NCI-H1092 treated with DMSO at 0.1 percent for 48 hours (cell line): ENCODE measurements around the gene KLHL4.
"Not testable (repeated sequence)": the region's sequence is repeated elsewhere in the genome, so short reads cannot be mapped to it uniquely, and the experiment has no call there.

Source experiments
- DNase-seq: peaks from one replicate; lab custom pipeline; 2025; lab: John Stamatoyannopoulos, UW

Gene KLHL4

DNA sequence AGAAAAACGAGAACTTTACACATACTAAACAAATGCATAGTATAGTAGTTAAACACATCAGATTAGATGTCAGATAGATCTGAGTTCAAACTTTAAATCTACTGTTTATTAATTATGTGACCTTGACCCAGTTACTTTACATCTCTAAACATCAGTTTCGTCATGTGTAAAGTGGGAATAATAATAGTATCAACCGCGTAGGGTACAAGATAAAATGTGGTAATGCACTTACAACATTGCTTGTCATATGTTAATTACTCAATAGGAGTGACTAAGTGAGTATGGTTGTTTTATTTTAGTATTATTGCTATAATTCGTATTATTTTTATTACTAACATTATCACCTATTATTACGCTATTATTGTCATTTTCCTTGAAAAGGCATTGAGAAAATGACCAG is 144.2 kb downstream of the KLHL4 start:
- no peak for DNase-seq

DNA sequence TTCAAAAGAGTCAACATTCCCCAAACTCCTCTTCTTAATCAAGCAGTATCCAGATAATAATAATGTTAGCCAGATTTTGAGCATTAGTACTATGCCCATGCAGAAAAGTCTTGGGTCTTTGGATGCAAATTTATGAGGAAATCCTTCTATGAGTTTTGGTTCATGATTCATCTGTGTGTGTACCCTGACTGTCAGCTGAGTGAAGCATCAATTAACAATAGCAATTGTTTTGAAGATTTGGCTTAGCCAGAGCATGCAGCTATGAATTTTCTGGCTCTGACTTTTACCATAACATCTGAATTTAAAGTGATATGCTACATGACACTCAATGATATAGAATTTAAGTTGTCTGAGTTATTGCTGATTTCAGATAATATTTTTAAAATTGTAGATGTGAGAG is 145.8 kb downstream of the KLHL4 start:
- no peak for DNase-seq

DNA sequence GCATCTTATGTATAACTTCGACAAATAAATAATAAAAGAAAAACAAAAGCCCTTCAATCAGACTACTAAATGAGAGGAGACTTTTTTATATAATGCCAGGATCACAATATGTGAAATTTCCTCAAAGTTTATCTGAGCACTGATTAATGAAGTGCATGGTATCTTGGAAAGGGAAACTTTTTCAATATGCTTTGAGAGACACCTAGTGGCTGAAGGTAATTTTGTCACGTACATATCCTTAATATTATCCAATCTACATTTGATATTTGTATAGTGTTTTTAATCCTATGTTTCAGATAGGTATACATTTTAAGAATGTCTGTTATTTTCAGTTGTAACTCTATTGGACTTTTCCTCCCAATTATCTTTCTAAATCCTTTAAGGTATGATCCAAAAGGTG is 146.8 kb downstream of the KLHL4 start:
- DNase-seq = no peak

DNA sequence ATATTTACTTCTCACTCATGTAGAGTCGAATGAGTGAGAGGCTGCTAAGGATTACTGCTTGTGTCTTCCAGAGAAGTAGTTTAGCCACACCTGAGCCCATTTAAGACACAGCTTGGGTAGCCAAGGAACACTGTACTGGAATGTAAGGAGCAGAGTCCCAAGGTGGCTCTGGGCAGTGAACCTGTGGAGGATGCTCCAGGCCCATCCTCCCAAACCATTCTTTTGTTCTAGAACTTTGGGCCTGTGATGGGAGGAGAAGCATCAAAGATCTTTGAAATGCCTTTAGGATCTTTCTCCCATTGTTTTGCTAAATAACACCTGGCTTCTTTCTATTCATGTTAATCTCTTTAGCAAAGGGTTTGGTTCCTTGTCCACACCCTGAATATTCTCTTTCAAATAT is 162.2 kb downstream of the KLHL4 start:
- no peak for DNase-seq

DNA sequence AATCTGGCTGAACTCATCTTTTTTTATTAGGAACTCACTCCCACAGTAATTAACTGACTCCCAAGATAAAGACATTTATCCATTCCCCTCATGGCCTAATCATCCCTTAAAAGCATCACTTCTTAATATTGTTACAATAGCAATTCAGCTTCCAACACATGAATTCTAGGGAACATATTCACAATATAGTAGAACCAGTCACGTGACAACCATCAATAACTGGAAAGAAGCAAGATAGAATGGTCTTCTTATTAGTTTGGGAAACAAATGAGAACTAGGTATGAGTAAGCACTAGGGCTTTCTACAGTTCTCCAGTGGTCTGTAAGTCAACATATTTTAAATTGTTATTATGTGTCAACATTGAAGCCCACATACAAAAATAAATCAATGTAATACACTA is 170.1 kb downstream of the KLHL4 start:
- DNase-seq = no peak

DNA sequence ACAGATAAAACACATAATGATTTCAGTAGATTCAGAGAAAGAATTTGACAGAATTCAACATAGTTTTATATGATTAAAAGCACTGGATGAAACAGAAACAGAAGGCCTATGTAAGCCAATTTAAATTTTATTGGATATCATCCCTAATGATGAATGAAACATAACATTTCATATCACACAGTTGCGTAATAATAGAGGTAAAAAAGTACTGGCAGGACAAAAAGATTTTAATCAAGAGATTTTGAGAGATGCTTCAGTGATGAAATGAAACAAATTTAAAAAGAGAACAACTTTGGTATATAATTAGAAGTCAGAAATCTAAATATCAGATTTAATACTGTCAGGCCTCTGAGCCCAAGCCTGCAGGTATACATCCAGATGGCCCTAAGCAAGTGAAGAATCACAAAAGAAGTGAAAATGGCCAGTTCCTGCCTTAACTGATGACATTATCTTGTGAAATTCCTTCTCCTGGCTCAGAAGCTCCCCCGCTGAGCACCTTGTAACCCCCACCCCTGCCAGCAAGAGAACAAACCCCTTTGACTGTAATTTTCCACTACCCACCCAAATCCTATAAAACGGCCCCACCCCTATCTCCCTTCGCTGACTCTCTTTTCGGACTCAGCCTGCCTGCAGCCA is 170.6 kb downstream of the KLHL4 start:
- DNase-seq = not testable (repeated sequence)

DNA sequence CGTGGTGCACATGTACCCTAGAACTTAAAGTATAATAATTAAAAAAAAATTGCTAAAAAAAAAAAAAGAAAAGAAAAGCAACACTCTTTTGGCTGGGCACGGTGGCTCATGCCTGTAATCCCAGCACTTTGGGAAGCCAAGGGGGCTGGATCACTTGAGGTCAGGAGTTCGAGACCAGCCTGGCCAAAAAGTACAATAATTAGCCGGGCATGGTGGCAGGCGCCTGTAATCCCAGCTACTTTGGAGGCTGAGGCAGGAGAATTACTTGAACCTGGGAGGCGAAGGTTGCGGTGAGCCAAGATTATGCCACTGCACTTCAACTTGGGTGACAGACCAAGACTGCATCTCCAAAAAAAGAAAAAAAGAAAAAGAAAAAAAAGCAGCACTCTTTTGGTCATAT is 171.6 kb downstream of the KLHL4 start:
- DNase-seq = not testable (repeated sequence)

DNA sequence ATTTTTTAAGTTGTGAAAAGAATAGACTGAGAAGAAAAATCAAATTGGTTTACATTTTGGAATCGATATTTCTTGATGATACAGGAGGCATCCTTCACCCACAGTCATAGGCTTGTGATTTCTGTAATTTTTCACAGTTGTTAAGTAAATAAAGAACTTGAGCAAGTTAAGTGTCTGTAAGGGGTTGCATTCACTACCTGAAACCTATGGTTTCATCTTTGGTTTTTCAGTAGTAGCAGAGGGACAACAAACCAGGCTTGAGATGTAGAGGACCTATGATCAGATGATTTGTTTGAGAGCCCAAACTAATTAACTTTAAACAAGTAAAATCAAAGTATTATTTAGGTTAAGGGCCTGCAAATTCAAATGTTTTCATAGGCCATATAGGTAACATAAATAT is 175.6 kb downstream of the KLHL4 start:
- DNase-seq = no peak

DNA sequence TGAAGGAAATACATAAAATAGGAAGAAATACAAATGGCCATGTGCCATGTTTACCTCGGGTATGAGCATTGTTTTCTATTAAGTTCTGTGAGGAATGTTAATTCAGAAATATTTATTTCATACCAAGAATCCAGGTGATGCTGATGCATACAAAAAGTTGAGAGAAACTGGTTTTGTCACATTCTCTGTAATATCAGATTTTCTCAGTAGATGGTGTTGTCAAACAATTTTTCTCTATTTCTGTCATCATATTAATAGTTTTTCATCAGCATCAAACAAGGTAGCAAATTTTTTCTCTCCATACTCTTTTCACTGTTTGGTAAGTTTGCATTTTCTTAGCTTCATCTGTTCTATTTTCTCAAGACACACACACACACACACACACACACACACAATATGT is 179.8 kb downstream of the KLHL4 start:
- no peak for DNase-seq

DNA sequence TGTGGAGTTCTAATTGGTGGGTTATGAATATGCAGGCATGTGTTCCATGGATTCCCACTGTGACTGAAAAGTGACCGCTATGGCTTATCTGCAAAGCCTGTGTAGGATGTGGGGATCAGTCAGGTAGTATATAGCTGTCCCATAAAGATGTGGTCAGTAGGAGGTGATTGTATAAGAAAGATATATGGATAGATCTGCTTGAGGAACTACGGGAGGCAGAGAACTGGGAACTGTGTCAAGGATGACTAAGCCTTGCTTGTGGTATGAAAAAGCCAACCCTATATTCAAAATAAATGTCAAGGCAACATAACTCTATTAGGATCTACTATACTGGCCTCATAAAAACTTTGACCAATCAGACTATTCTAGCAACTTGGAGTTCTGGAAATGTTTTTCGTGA is 185.2 kb downstream of the KLHL4 start:
- DNase-seq = no peak

DNA sequence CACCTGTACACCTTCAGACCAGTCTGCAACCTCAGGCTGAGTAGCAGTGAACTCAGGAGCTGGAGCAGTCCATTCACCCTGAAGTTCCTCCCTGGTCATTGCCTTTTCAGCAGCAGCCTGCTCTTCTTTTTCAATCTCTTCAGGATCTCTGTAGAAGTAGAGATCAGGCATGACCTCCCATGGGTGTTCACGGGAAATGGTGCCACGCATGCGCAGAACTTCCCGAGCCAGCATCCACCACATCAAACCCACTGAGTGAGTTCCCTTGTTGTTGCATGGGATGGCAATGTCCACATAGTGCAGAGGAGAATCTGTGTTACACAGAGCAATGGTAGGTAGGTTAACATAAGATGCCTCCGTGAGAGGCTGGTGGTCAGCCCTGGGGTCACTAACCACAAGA is 185.9 kb downstream of the KLHL4 start:
- DNase-seq = not testable (repeated sequence)

DNA sequence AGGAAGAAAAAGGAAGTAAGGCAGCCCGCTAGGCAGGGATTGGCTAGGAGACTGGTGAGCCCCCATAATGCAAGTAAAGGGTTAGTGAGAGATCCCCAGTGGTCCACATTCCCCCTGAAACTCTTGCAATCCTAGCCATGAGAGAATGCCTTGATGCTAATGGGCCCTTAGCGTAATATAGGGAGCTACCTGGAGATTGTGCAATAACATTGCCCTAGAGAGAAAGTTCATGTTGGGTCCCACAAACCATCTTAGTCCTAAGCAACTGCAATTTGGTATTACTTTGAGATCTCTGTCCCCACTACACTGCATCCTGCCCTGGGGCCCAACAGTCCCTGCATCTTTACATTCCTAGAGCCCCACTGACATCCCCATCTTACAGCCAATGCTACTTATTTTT is 188.5 kb downstream of the KLHL4 start:
- no peak for DNase-seq

DNA sequence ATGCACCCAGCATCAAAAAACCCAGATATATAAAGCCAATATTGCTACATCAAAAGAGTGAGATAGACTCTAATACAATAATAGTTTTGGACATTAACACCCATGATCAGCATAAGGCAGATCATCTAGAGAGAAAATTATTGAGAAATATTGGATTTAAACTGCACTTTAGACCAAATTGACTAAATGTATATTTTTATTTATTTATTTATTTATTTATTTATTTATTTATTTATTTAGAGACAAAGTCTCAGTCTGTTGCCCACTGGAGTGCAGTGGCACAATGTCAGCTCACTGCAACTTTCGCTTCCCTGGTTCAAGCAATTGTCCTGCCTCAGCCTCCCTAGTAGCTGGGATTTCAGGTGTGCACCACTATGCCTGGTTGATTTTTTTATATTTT is 193.0 kb downstream of the KLHL4 start:
- no peak for DNase-seq
